CD1c-positive myeloid dendritic cell (primary cell): ENCODE results near the gene SF3B2.
"Not testable (repeated sequence)": the region's sequence is repeated elsewhere in the genome, so short reads cannot be mapped to it uniquely, and the experiment has no call there.

ENCODE experiments used
- DNase-seq: peaks from one replicate; pipeline ENCODE4 v3.0.0-alpha.2; 2016; ENCODE audit errors: extremely low spot score

The SF3B2 gene

DNA sequence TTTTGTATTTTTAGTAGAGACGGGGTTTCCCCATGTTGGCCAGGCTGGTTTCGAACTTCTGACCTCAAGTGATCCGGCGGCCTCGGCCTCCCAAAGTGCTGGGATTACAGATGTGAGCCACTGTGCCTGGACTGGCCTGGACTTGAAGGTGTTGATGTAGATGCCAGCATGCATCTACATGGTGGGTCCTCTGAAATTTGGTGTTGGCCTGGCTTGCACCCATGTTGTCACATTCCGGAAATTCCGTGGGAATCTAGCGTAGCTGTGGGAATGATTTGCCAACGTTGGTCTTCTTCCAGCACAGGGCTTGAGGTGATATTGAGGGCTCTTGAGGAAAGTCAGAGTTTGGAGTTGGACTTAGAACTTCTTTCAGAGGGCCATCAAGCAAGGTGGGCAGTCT is 24.4 kb downstream of the SF3B2 start:
- no peak for DNase-seq

DNA sequence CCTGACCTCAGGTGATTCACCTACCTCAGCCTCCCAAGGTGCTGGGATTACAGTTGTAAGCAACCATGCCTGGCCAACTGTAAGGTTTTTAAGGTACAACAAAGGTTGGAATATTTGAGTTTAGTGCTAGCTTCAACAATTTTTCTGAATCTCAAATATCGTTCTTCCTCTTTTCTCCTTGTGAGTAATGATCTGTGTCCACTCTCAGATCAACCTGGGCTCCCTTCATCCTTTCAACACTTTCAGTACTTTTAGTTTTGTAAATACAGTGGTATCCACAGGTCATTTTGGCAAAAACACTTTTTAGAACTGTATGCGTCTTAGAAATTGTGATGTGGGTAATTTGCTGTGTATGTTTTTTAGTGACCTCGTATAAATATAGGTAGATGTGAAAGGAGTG is 25.8 kb downstream of the SF3B2 start:
- no peak for DNase-seq

DNA sequence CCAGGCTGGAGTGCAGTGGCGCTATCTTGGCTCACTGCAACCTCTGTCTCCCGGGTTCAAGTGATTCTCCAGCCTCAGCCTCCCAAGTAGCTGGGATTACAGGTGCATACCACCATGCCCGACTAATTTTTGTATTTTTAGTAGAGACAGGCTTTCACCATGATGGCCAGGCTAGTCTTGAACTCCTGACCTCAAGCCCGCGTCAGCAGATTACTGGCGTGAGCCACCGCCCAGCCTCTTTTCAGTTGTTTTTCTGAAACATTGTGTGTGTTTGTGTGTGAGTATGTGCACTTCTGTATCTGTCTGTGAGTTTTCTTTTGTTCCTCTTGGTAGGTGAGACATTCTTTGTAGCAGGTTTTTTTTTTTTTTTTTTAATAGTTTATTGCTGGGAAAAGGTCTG is 26.8 kb downstream of the SF3B2 start:
- not testable (repeated sequence) for DNase-seq

DNA sequence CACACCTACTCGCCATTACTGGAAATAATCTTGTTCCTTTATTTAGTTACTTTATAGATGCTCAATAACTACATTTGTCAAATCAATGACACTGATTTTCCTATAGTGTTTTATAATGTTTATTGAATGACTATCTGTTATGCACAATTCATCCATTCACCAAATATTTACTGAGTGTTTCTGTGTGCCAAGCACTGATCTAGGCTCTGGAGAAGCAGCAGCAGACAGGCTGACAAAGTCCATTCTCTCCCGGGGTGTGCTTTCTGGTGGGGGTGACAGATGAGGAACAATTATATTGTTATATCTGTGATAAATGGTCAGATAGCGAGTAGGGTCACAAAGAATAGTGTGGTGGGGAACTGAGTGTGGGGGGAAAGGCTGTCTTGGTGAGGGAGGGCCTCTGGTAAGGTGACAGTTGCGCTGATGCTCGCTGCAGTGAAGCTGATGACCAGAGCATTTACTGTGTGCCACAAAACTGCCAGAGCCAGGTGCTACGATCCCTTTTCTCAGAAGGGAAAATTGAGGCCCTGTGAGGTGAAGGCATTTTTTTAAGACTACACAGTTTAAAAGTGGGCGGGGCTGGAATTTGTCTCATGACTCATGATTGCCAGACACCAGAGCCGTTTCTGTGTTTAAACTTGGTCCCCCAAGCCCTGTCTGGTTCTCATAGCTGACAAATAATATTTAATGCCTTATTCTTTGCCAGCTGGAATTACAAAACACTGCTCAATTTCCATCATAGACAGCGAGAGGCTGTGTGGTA is 28.1 kb downstream of the SF3B2 start:
- peak; percentile 54 for DNase-seq

GRCh38 chr11:66081505-66081904 is 29.3 kb downstream of the SF3B2 start:
- peak; percentile 83 for DNase-seq

- no peak for DNase-seq
Measured at GRCh38 chr11:66082946-66083698, 31.0 kb downstream of the SF3B2 start.

DNA sequence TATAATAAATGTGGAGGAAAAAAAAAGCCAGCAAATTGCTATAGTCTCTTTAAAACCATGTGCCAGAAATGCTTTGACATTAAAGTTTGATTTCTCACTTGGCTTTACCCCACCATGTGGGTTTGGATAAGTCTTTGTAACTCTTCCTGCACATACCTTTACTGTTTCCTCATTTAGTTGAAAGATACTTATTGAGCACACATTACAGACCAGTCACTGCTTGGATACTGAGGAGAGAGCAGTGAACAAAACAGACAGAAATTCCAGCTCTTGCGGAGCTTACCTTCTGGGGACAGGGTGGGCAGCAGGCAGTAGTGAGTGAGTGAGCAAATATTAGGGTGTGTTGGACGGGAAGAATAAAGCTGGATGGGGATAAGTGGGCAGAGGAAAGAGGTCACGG is 31.6 kb downstream of the SF3B2 start:
- DNase-seq, result no peak

DNA sequence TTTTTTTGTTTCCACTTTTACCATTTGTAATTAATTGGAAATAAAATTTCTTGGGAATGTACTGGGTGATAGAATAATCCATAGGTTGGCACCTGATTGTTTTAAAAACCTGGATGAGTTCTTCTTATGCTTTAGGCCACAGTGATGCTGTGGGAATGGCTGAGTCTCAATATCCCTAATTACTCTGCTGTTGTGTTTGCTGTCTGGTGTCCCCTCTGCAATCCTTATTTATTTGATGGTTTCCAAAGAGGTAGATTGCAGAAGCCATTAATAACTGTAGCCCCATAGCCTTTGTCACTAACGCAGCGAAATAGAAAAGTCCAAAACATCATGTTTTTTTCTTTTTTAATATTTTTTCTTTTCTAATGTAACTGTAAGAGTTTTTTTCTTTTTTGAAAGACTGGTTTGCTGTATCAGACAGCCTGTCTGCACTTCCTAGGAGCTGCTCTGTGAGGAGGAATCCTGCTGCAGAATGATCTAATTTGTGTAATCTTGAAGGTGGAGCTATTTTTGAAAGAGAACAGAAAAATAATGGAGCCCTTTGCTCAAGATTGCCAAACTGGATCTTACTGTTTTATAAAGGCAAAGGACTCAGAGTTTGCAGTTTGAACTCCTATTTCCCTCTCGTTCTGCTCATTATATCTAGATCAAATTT is 32.8 kb downstream of the SF3B2 start:
- DNase-seq, result no peak

DNA sequence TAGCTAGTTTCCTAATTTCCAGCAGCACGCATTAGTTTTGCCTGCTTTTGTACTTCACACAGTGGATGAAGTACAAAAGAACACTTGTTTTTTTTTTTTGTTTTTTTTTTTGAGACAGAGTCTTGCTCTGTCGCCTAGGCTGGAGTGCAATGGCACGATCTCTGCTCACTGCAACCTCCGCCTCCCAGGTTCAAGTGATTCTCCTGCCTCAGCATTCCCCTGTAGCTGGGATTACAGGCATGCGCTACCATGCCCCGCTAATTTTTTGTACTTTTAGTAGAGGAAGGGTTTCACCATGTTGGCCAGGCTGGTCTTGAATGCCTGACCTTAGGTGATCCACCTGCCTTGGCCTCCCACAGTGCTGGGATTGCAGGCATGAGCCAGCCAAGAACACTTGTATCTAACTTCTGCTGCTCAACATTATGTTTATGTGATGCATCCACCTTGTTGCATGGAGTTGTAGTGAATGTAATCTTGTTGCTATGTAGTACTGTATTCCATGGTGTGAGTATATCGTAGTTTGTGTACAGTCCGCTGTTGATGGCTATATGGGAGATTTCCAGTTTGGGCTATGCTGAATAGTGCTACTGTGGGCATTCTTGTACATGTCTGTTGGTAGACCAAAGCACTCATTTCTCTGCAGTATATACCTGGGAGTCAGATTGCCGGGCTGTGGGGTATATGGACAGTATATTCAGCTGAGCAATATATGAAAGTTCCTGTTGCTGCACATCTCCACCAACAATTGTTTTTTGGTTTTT is 35.2 kb downstream of the SF3B2 start:
- no peak for DNase-seq

- no peak for DNase-seq
Measured at GRCh38 chr11:66089067-66089466, 36.9 kb downstream of the SF3B2 start.

DNA sequence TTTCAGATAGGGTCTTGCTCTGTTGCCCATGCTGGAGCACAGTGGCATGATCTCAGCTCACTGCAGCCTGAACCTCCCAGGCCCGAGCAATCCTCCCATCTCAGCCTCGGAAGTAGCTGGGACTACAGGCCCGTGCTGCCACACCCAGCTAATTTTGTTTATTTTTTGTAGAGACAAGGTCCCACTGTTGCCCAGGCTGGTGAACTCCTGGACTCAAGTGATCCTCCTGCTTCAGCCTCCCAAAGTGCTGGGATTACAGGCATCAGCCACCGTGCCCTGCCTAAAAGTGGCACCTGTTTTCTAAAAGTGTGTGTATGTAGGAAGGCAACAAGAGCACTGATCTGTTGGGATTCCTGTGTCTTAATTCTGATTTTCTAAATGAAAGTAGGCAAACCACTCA is 38.1 kb downstream of the SF3B2 start:
- no peak for DNase-seq

DNA sequence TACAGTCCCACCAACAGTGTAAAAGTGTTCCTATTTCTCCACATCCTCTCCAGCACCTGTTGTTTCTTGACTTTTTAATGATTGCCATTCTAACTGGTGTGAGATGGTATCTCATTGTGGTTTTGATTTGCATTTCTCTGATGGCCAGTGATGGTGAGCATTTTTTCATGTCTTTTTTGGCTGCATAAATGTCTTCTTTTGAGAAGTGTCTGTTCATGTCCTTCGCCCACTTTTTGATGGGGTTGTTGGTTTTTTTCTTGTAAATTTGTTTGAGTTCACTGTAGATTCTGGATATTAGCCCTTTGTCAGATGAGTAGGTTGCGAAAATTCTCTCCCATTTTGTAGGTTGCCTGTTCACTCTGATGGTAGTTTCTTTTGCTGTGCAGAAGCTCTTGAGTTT is 40.0 kb downstream of the SF3B2 start:
- DNase-seq, result not testable (repeated sequence)

DNA sequence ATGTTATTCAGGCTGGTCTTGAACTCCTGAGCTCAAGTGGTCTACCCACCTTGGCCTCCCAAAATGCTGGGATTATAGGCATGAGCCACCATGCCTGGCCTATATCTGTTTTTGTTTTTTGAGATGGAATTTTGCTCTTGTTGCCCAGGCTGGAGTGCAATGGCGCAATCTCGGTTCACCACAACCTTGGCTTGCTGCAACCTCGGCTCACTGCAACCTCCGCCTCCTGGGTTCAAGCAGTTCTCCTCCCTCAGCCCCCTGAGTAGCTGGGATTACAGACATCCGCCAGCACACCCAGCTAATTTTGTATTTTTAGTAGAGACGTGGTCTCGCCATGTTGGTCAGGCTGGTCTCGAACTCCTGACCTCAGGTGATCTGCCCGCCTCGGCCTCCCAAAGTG is 47.6 kb downstream of the SF3B2 start:
- DNase-seq, result not testable (repeated sequence)

DNA sequence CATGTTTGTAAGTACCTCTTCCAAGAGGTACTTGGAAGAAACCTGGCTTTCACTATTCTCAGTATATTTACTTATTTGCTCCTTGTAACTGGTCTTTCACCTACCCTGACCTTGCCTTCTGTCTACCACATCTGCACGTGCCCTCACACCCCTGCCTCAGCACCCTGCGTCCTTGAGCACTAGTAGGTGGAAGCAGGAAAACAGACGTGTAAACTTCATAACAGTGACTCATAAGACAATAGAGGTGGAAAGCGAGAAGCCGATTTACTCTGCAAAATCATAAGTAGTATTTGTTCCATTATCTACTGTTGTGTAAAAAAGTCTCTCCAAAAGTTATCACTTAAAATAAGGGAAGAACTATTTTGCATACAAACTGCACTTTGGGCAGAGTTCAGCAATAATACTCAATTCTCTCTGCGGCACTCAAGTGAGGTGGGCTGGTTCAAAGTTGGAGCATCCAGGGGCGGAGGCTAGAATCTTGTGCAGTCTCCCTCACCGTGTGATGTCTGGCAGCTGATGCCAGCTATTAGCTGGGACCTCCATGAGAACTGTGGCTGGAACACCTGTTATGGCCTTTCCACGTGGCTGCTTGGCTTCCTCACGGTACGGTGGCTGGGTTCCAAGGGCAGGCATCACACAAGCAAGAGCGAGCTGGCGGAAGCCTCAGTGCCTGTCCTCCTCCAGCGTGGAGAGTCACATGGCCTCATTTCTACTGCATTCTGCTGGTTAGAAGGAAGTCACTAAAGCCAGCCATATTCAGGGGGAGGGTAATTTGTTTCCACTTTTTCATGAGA is 48.3 kb downstream of the SF3B2 start:
- DNase-seq, result peak; percentile 81

DNA sequence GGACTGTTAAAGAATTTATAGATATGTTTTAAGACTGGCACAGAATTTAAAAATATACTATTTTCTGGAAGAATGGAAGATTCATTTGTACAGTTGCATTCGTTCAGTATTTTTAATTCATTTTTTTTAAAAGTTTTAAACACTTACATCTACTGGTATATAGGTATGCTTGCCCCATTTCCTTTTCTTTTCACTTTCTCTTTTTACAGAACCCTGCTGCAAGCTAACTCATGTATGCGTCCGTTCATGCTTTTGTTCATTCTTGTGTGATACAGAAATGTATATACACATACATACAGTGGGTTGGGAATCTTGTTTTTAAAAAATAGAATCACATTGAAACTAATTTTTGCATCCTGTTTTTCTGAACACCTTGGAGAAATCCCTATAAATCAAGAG is 48.9 kb downstream of the SF3B2 start:
- no peak for DNase-seq

DNA sequence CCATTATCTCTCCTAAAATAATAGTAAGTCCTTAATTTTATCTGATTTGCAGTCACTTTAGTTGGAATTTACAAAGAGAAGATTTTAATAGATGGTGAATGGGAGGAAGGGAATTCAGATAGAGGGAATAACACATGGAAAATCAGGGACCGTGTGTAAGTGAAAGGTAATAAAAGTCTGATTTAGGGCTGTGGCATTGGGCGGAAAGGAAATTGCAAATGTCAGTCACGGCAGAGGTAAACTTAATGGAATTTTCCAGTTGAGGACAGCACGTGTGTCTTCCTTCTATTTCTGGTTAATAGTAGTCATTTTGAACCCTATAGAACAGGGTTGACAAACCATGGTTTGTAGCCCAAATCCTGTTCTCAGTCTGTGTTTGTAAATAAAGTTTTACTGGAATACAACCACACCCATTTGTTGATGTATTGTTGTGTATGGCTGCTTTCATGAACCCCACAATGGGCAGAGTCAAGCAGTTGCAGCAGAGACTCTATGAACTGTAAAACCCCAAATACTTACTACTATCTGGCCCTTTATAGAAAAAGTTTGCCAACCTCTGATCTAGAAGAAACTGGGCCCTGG is 52.0 kb downstream of the SF3B2 start:
- DNase-seq, result no peak

- peak; percentile 59 for DNase-seq
Measured at GRCh38 chr11:66106786-66107599, 54.8 kb downstream of the SF3B2 start.

- peak; percentile 19 for DNase-seq
Measured at GRCh38 chr11:66107600-66108510, 55.7 kb downstream of the SF3B2 start.

DNA sequence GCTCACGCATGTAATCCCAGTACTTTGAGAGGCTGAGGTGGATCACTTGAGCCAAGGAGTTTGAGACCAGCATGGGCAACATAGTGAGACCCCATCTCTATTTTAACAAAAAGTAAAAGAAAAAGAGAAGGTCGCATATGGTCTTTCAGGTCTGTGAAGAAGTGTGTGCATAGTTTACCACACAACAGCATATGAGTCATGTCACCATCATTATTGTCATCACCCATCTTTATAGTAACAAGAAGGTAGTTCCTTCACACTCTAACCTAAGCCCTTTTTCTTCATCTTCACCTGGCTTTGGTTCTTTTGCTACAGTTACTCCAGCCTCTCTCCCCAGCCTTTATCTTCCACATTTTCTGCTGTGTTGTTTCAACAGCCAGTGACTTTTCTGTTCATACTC is 57.1 kb downstream of the SF3B2 start:
- no peak for DNase-seq
